Heart left ventricle (tissue), 16 donors: ENCODE results near the gene BATF3. TPM values are rescaled to one million over a fixed set of nuclear protein-coding genes. Genes with fewer than 3 reads are reported as not detected.

Source experiments
- ATAC-seq, 4 donors: fragments of 200-7000 bp; cut with Tn5 transposase; one replicate each; pipeline ENCODE4 v1.9.1; 2020 to 2022; ENCODE audit warnings: moderate library complexity in 4 of 4, mild to moderate bottlenecking in 3 of 4, moderate number of reproducible peaks in 1 of 4
- DNase-seq, 5 donors: peaks; one replicate each; pipeline ENCODE4 v3.0.0-alpha.2; 2020
- H3K27ac ChIP-seq, 12 donors: fragments of 200-600 bp; sonication (generic) in 4 of 12; one replicate each; pipeline versions ENCODE4 v1.5.0 to v1.8.0; 2016 to 2022; ENCODE audit warnings: mild to moderate bottlenecking in 2 of 12
- H3K27me3 ChIP-seq, 9 donors: fragments of 200-600 bp; sonication (generic) in 2 of 9; one replicate each; pipeline versions ENCODE4 v1.5.1 to v1.8.0; 2016 to 2022; ENCODE audit warnings: mild to moderate bottlenecking in 3 of 9
- H3K36me3 ChIP-seq, 9 donors: fragments of 200-600 bp; sonication (generic) in 2 of 9; one replicate each; pipeline versions ENCODE4 v1.5.0 to v1.8.0; 2018 to 2022; ENCODE audit warnings: mild to moderate bottlenecking in 2 of 9
- H3K4me1 ChIP-seq, 12 donors: fragments of 200-600 bp; sonication (generic) in 4 of 12; one replicate each; pipeline versions ENCODE4 v1.5.0 to v1.8.0; 2016 to 2022; ENCODE audit warnings: mild to moderate bottlenecking in 3 of 12
- H3K4me3 ChIP-seq, 12 donors: fragments of 200-600 bp; sonication (generic) in 4 of 12; one replicate each; pipeline versions ENCODE4 v1.5.0 to v1.8.0; 2017 to 2022; ENCODE audit warnings: mild to moderate bottlenecking in 9 of 12, moderate library complexity in 4 of 12
- H3K9me3 ChIP-seq, 12 donors: fragments of 200-600 bp; sonication (generic) in 4 of 12; one replicate each; pipeline versions ENCODE4 v1.5.0 to v1.8.0; 2016 to 2022; ENCODE audit warnings: mild to moderate bottlenecking in 1 of 12
- CTCF ChIP-seq, 12 donors: fragments of 200-600 bp; sonication (generic) in 4 of 12; IDR thresholded peaks; one replicate each; pipeline versions ENCODE4 v1.5.0 to v1.8.0; 2018 to 2022; ENCODE audit warnings: antibody characterized with exemption in 12 of 12, mild to moderate bottlenecking in 5 of 12
- POLR2A ChIP-seq, 2 donors: fragments of 450-650 bp; IDR thresholded peaks; one replicate each; pipeline ENCODE4 v1.6.1; 2017; ENCODE audit warnings: antibody characterized with exemption in 2 of 2, mild to moderate bottlenecking in 2 of 2, moderate library complexity in 2 of 2
- WGBS, 4 donors: extraction: QIAGEN DNeasy Blood & Tissue Kit in 2 of 4; methylation state at CpG; one replicate each; pipeline versions ENCODE4 v1.1.5 to v1.1.7; 2013 to 2018; 5-methylcytosine and 5-hydroxymethylcytosine counted together
- intact Hi-C, 10 donors: fragments of 100-400 bp; cut with DNase I; formaldehyde crosslinking; loops; one replicate each; pipeline versions ENCODE4 v1.11.1 to v1.14.2; 2022
- polyA plus RNA-seq, 2 donors: library from polyadenylated mRNA; stranded (reverse); fragments of 200-250 nt; gene quantifications; one replicate each; pipeline ENCODE4 v1.2.3, GENCODE V29; 2013
- total RNA-seq, 9 donors: library from RNA; depleted of rRNA in 2 of 9; stranded (reverse); fragments of >200 nt in 2 of 9; fragmentation: NEBNext Ultra II Directional in 3 of 9; extraction: Animal tissue kit (Norgen Biotek cat#: 25700) in 3 of 9; gene quantifications; one replicate each; pipeline versions ENCODE4 v1.1.0 to v1.2.4, GENCODE V29; 2016 to 2023
- donor health status: ischemic (EF 13 %, LVEDD 7.1; RV severe dilation, severe dysfunction).
- donor health status: healthy with polysubstance abuse.
- donor health status: DM: no; HTN: yes; CAD: no.
- donor health status: DM: no; HTN: no; CAD: no.
- donor health status: ischemic (EF 25% LVEDD 6.9; RV normal size, moderate dysfunction).
- donor health status: ischemic (EF 25% LVEDD 5.7; RV mildly dilated, moderate dysfunction).
- donor health status: healthy.
- donor health status: DM: yes; HTN: yes; CAD: no.
- donor health status: ischemic (EF 35%, LVEDD 5.7; RV mildly dilated, moderate dysfunction).
- donor health status: nonischemic (EF 11% LVEDD 7.7; RV severe dilation, severe dysfunction).
- donor health status: DM: yes; HTN: yes; CAD: no.
- donor health status: PGD.
- donor health status: ischemic (EF 29% LVEDD 5.4; RV normal size, mild dysfunction).
- donor health status: nonischemic (EF 23%, LVEDD 6.1; RV moderate dilation, normal function).

The BATF3 gene
- total and polyA plus RNA-seq, 11 donors = 0.50 to 8.9 (median 1.2) TPM; not detected in 1

GRCh38 chr1:212638492-212639151 is 61.0 kb downstream of the BATF3 start:
- TF ChIP-seq CTCF (IDR thresholded peaks at IDR 0.05) (no peak), POLR2A (IDR thresholded peaks at IDR 0.05) (no peak)
- ATAC-seq = peak; percentile 81 to 92 (median 88)
- Histone ChIP-seq H3K27me3 (no peaks in the 10 kb centered on the region), H3K27ac (peak overlapping the region; percentile 54 to 95 (median 78)), H3K4me1 (peaks cover 3 to 60% (median 42%) of the 10 kb centered on the region in 12 donors), H3K9me3 (peaks cover 0 to 15% (median 2%) of the 10 kb centered on the region in 12 donors), H3K36me3 (no peaks in the 10 kb centered on the region), H3K4me3 (peak overlapping the region in 8 of 12 donors; percentile 25 to 47 (median 38))
- WGBS, 4 donors = 14 to 25% (median 18%) methylated on average over 4 of the region's 4 CpGs
- peak in 4 of 5 donors; percentile 50 to 70 (median 56) for DNase-seq
- intact Hi-C loops = loop anchor here in 3 of 10 donors (2.0 kb wide), 2 partner anchors 26 to 30 kb away; partner anchors contain the start of gene ATF3 (in 3 of the 3)

- 66 to 86% (median 79%) methylated on average over 5 of the region's 5 CpGs for WGBS, 4 donors
- H3K4me1 ChIP-seq = peaks cover 3 to 60% (median 42%) of the 10 kb centered on the region in 12 donors
- ATAC-seq = no peak
These were observed 61.7 kb downstream of the BATF3 start for GRCh38 chr1:212637902-212638301.

More at GRCh38 chr1:212637902-212638301, 61.7 kb downstream of the BATF3 start:
- TF ChIP-seq POLR2A (IDR thresholded peaks at IDR 0.05) (no peak), CTCF (IDR thresholded peaks at IDR 0.05) (no peak)
- Histone ChIP-seq H3K4me3 (peak overlapping the region in 9 of 12 donors; percentile 11 to 47 (median 38)), H3K9me3 (peaks cover 0 to 15% (median 2%) of the 10 kb centered on the region in 12 donors), H3K36me3 (no peaks in the 10 kb centered on the region), H3K27ac (peak overlapping the region; percentile 54 to 95 (median 78)), H3K27me3 (no peaks in the 10 kb centered on the region)
- DNase-seq = no peak
- intact Hi-C loops = loop anchor here in 3 of 10 donors (2.0 kb wide), 2 partner anchors 27 to 29 kb away; partner anchors contain the start of gene ATF3 (in 3 of the 3)

Other genes starting within 250 kb of the BATF3 start
- 10 to 100 TPM in 5 of 9 donors, 1 to 10 TPM in 4; 4.6 to 49.0 (median 11.0) TPM for gene ATF3, start 91.1 kb downstream of the BATF3 start, total RNA-seq
- gene ATF3, start 91.1 kb downstream of the BATF3 start, polyA plus RNA-seq = 10 to 100 TPM; 17.8 to 74.5 TPM
- 10 to 100 TPM; 22.6 to 33.3 (median 24.9) TPM for gene NSL1, start 91.9 kb upstream of the BATF3 start, total RNA-seq
- gene NSL1, start 91.9 kb upstream of the BATF3 start, polyA plus RNA-seq = 10 to 100 TPM in 1 of 2 donors, 1 to 10 TPM in 1; 9.8 to 38.0 TPM
- 10 to 100 TPM; 20.2 to 30.3 (median 24.7) TPM for gene TATDN3, start 92.1 kb upstream of the BATF3 start, total RNA-seq
- gene TATDN3, start 92.1 kb upstream of the BATF3 start, polyA plus RNA-seq = 10 to 100 TPM; 18.2 to 24.1 TPM
- gene SPATA45, start 147.8 kb upstream of the BATF3 start, total RNA-seq = not detected
- gene SPATA45, start 147.8 kb upstream of the BATF3 start, polyA plus RNA-seq = not detected
- gene FLVCR1, start 158.4 kb upstream of the BATF3 start, total RNA-seq = 1 to 10 TPM in 7 of 9 donors, under 1 TPM in 2; 0.44 to 3.0 (median 2.4) TPM
- 1 to 10 TPM in 1 of 2 donors, under 1 TPM in 1; 0.84 to 2.5 TPM for gene FLVCR1, start 158.4 kb upstream of the BATF3 start, polyA plus RNA-seq